Choroid plexus epithelial cell (primary cell): ENCODE results near the gene ABHD1.
"Not testable (repeated sequence)": the region's sequence is repeated elsewhere in the genome, so short reads cannot be mapped to it uniquely, and the experiment has no call there.

Experiments used
- DNase-seq: peaks from one replicate; pipeline ENCODE4 v3.0.0-alpha.2; 2010; ENCODE audit warnings: low read depth
- H3K4me3 ChIP-seq: 2 replicates; pipeline ENCODE4 v1.5.1; 2011; ENCODE audit warnings: low read depth, mild to moderate bottlenecking, control low read depth, low read length, moderate library complexity
- CTCF ChIP-seq: conservative IDR thresholded peaks from 2 replicates; pipeline ENCODE4 v1.5.1; 2011; ENCODE audit warnings: low read depth, mild to moderate bottlenecking, control low read depth, inconsistent platforms, low read length, moderate library complexity

Gene ABHD1

GRCh38 chr2:27123302-27124150 is at the start of gene ABHD1:
ABHD1 (plus strand) TSS chr2:27123815; CDS start chr2:27123949, 134 bp downstream.
- TF ChIP-seq CTCF, result no peak
- peak within 1 kb of the TSS; percentile 69 for H3K4me3 ChIP-seq
- no peak for DNase-seq

GRCh38 chr2:27074738-27075565 is 48.7 kb upstream of the ABHD1 start:
- H3K4me3 ChIP-seq, result no peak overlapping the region
- TF ChIP-seq CTCF, result no peak
- DNase-seq, result peak; percentile 42

- DNase-seq, H3K4me3 ChIP-seq: not testable (repeated sequence)
These were observed 48.1 kb upstream of the ABHD1 start for GRCh38 chr2:27075566-27075871.

- no peak overlapping the region for H3K4me3 ChIP-seq
- no peak for TF ChIP-seq CTCF
- no peak for DNase-seq
These were observed 47.3 kb upstream of the ABHD1 start for GRCh38 chr2:27076323-27076722.

GRCh38 chr2:27077231-27077630 is 46.4 kb upstream of the ABHD1 start:
- TF ChIP-seq CTCF, result no peak
- no peak for DNase-seq
- no peak overlapping the region for H3K4me3 ChIP-seq

- H3K4me3 ChIP-seq, result peak within 1 kb of the TSS; percentile 72
- TF ChIP-seq CTCF, result peak; percentile 4
- peak; percentile 93 for DNase-seq
These were observed 45.1 kb upstream of the ABHD1 start, which contains the start of gene EMILIN1 for GRCh38 chr2:27078267-27079194. EMILIN1 (plus strand) TSS chr2:27078615; CDS start chr2:27079066, 451 bp downstream.
